ENCODE data around the gene NEDD4L.
A peak's percentile ranks its signal among the peaks of the same experiment; 100 is the strongest.

NEDD4L gene

DNA sequence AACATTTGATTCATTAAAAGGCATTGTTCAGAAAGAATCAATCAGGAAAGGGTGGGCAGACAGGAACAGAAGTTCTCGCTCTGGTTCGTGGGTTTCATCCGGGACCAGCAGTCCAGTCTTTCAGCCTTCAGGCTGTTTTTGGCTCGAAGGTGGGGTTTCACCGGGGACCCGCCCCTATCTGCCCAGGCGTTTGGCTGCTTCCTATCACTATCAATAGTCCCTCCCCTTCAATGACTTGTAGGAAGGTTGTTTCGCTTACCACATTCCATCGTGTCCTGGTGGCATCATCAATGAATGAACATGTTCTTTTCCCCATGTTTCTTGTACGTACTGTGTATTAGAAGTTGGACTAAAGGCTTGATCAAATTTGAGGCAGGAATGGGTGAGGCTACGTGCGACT, 130.3 kb downstream of the NEDD4L start:
- peaks cover 2 to 6% of the 10 kb centered on the region in 2 experiments for H3K36me3 ChIP-seq (ENCODE audit: control insufficient read depth in 1 of 2, insufficient read depth in 2 of 2, low read length in 2 of 2)
- no peaks in the 10 kb centered on the region for H3K79me2 ChIP-seq (ENCODE audit: control insufficient read depth, insufficient read depth, low read length, poor library complexity)
- H2BK12ac ChIP-seq (ENCODE audit: low read length): no peak overlapping the region
- no peak overlapping the region for H2BK120ac ChIP-seq (ENCODE audit: insufficient read depth, low read length, poor library complexity)
- H2BK5ac ChIP-seq (ENCODE audit: low read depth, low read length, poor library complexity): no peak overlapping the region
- no peak for DNase-seq
- no peaks in the 10 kb centered on the region for H3K9me3 ChIP-seq (ENCODE audit: insufficient read depth, low read depth, low read length)
- no peak overlapping the region for H3K9ac ChIP-seq (ENCODE audit: low read length)
- no peak overlapping the region for H3K18ac ChIP-seq (ENCODE audit: low read length)
- no peaks in the 10 kb centered on the region for H3K79me1 ChIP-seq (ENCODE audit: low read length)
- H3K4ac ChIP-seq (ENCODE audit: low read depth, low read length): no peak overlapping the region
- H3K14ac ChIP-seq (ENCODE audit: low read length): no peak overlapping the region
- H2AK5ac ChIP-seq (ENCODE audit: low read length): no peak overlapping the region
- H3K4me1 ChIP-seq (ENCODE audit: control insufficient read depth in 1 of 2, insufficient read depth in 2 of 2, low read length in 2 of 2): peaks cover 2% of the 10 kb centered on the region in 2 experiments
- no peak overlapping the region for H3K27ac ChIP-seq (ENCODE audit: low read depth, low read length)
- H3K4me2 ChIP-seq (ENCODE audit: low read length): no peak overlapping the region
- no peak overlapping the region for H4K8ac ChIP-seq (ENCODE audit: low read depth, low read length)
- H2AFZ ChIP-seq (ENCODE audit: insufficient read depth, low read length, poor library complexity): no peak overlapping the region
- no peak overlapping the region for H3K23ac ChIP-seq (ENCODE audit: low read length)
- WGBS (ENCODE audit: extremely low coverage, insufficient coverage, insufficient read length): no CpG with 5 or more reads among the region's 12 CpGs
- no peak overlapping the region for H4K91ac ChIP-seq (ENCODE audit: low read depth, low read length)
- no peak overlapping the region for H3K4me3 ChIP-seq (ENCODE audit: low read depth, low read length)
- no peaks in the 10 kb centered on the region for H3K27me3 ChIP-seq (ENCODE audit: insufficient read depth, low read length)
- H4K12ac ChIP-seq (ENCODE audit: low read depth, low read length): no peak overlapping the region

GRCh38 chr18:58175122-58175785, 131.2 kb downstream of the NEDD4L start:
- Histone ChIP-seq H4K91ac (ENCODE audit: low read depth, low read length) (no peak overlapping the region), H3K36me3 (ENCODE audit: control insufficient read depth in 1 of 2, insufficient read depth in 2 of 2, low read length in 2 of 2) (peaks cover 2 to 4% of the 10 kb centered on the region in 2 experiments), H3K18ac (ENCODE audit: low read length) (no peak overlapping the region), H2BK5ac (ENCODE audit: low read depth, low read length, poor library complexity) (no peak overlapping the region), H3K14ac (ENCODE audit: low read length) (no peak overlapping the region), H3K27me3 (ENCODE audit: insufficient read depth, low read length) (no peaks in the 10 kb centered on the region), H3K4me3 (ENCODE audit: low read depth, low read length) (no peak overlapping the region), H3K4me2 (ENCODE audit: low read length) (no peak overlapping the region), H3K9ac (ENCODE audit: low read length) (no peak overlapping the region), H2BK120ac (ENCODE audit: insufficient read depth, low read length, poor library complexity) (no peak overlapping the region), H2BK12ac (ENCODE audit: low read length) (no peak overlapping the region), H3K4me1 (ENCODE audit: control insufficient read depth in 1 of 2, insufficient read depth in 2 of 2, low read length in 2 of 2) (peaks cover 2% of the 10 kb centered on the region in 2 experiments), H3K79me2 (ENCODE audit: control insufficient read depth, insufficient read depth, low read length, poor library complexity) (no peaks in the 10 kb centered on the region), H3K27ac (ENCODE audit: low read depth, low read length) (no peak overlapping the region), H3K4ac (ENCODE audit: low read depth, low read length) (no peak overlapping the region), H4K12ac (ENCODE audit: low read depth, low read length) (no peak overlapping the region), H2AK5ac (ENCODE audit: low read length) (no peak overlapping the region), H3K79me1 (ENCODE audit: low read length) (no peaks in the 10 kb centered on the region), H4K8ac (ENCODE audit: low read depth, low read length) (no peak overlapping the region), H2AFZ (ENCODE audit: insufficient read depth, low read length, poor library complexity) (no peak overlapping the region), H3K23ac (ENCODE audit: low read length) (no peak overlapping the region), H3K9me3 (ENCODE audit: insufficient read depth, low read depth, low read length) (no peaks in the 10 kb centered on the region)
- no CpG with 5 or more reads among the region's 10 CpGs for WGBS (ENCODE audit: extremely low coverage, insufficient coverage, insufficient read length)
- no peak for DNase-seq

DNA sequence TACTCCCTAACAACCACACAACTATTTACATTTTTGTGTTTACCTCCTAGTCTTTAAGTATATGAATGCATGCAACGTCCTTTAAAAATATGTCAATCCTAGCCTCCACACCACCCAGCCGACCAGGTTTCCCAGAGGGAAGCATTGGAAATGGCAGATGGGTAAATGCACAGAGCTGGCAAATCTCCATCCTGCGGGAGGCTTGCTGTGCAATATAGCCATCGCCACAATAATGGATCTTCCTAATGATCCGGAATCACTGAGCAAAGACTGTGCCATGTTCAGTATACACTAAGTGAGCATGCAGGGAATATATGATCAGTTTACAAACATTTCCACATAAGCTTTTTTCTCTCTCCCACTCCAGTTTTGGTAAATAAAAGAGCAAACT, 131.8 kb downstream of the NEDD4L start:
- no peak overlapping the region for H2AFZ ChIP-seq (ENCODE audit: insufficient read depth, low read length, poor library complexity)
- H2BK120ac ChIP-seq (ENCODE audit: insufficient read depth, low read length, poor library complexity): no peak overlapping the region
- no peak overlapping the region for H4K91ac ChIP-seq (ENCODE audit: low read depth, low read length)
- H3K9me3 ChIP-seq (ENCODE audit: insufficient read depth, low read depth, low read length): no peaks in the 10 kb centered on the region
- H3K4me2 ChIP-seq (ENCODE audit: low read length): no peak overlapping the region
- no peak overlapping the region for H3K27ac ChIP-seq (ENCODE audit: low read depth, low read length)
- H2AK5ac ChIP-seq (ENCODE audit: low read length): no peak overlapping the region
- H3K14ac ChIP-seq (ENCODE audit: low read length): no peak overlapping the region
- H3K36me3 ChIP-seq (ENCODE audit: control insufficient read depth in 1 of 2, insufficient read depth in 2 of 2, low read length in 2 of 2): peaks cover 2 to 4% of the 10 kb centered on the region in 2 experiments
- no peak overlapping the region for H3K4me3 ChIP-seq (ENCODE audit: low read depth, low read length)
- no peak overlapping the region for H4K12ac ChIP-seq (ENCODE audit: low read depth, low read length)
- no peak for DNase-seq
- no peaks in the 10 kb centered on the region for H3K79me1 ChIP-seq (ENCODE audit: low read length)
- no peak overlapping the region for H2BK12ac ChIP-seq (ENCODE audit: low read length)
- no peak overlapping the region for H3K18ac ChIP-seq (ENCODE audit: low read length)
- H3K4me1 ChIP-seq (ENCODE audit: control insufficient read depth in 1 of 2, insufficient read depth in 2 of 2, low read length in 2 of 2): peaks cover 2% of the 10 kb centered on the region in 2 experiments
- WGBS (ENCODE audit: extremely low coverage, insufficient coverage, insufficient read length): no CpG with 5 or more reads among the region's 5 CpGs
- H2BK5ac ChIP-seq (ENCODE audit: low read depth, low read length, poor library complexity): no peak overlapping the region
- H4K8ac ChIP-seq (ENCODE audit: low read depth, low read length): no peak overlapping the region
- no peak overlapping the region for H3K4ac ChIP-seq (ENCODE audit: low read depth, low read length)
- H3K9ac ChIP-seq (ENCODE audit: low read length): no peak overlapping the region
- H3K79me2 ChIP-seq (ENCODE audit: control insufficient read depth, insufficient read depth, low read length, poor library complexity): no peaks in the 10 kb centered on the region
- H3K27me3 ChIP-seq (ENCODE audit: insufficient read depth, low read length): no peaks in the 10 kb centered on the region
- no peak overlapping the region for H3K23ac ChIP-seq (ENCODE audit: low read length)

- H2BK120ac ChIP-seq (ENCODE audit: insufficient read depth, low read length, poor library complexity): peak overlapping the region; percentile 23
- H4K8ac ChIP-seq (ENCODE audit: low read depth, low read length): peak overlapping the region; percentile 20
- no peak overlapping the region for H2AFZ ChIP-seq (ENCODE audit: insufficient read depth, low read length, poor library complexity)
- H3K18ac ChIP-seq (ENCODE audit: low read length): peak overlapping the region; percentile 78
- H3K79me1 ChIP-seq (ENCODE audit: low read length): no peaks in the 10 kb centered on the region
- H3K27ac ChIP-seq (ENCODE audit: low read depth, low read length): no peak overlapping the region
- H3K4me1 ChIP-seq (ENCODE audit: control insufficient read depth in 1 of 2, insufficient read depth in 2 of 2, low read length in 2 of 2): peaks cover 2% of the 10 kb centered on the region in 2 experiments
- no peak overlapping the region for H3K4ac ChIP-seq (ENCODE audit: low read depth, low read length)
- peak in 1 of 2 donors; percentile 21 for DNase-seq
- H4K91ac ChIP-seq (ENCODE audit: low read depth, low read length): peak overlapping the region; percentile 59
- no peaks in the 10 kb centered on the region for H3K79me2 ChIP-seq (ENCODE audit: control insufficient read depth, insufficient read depth, low read length, poor library complexity)
- H3K4me2 ChIP-seq (ENCODE audit: low read length): no peak overlapping the region
- H2BK12ac ChIP-seq (ENCODE audit: low read length): peak overlapping the region; percentile 75
- WGBS (ENCODE audit: extremely low coverage, insufficient coverage, insufficient read length): no CpG with 5 or more reads among the region's 12 CpGs
- H3K14ac ChIP-seq (ENCODE audit: low read length): peak overlapping the region; percentile 59
- H4K12ac ChIP-seq (ENCODE audit: low read depth, low read length): peak overlapping the region; percentile 57
- peak overlapping the region; percentile 44 for H2BK5ac ChIP-seq (ENCODE audit: low read depth, low read length, poor library complexity)
- no peaks in the 10 kb centered on the region for H3K9me3 ChIP-seq (ENCODE audit: insufficient read depth, low read depth, low read length)
- no peaks in the 10 kb centered on the region for H3K27me3 ChIP-seq (ENCODE audit: insufficient read depth, low read length)
- H3K4me3 ChIP-seq (ENCODE audit: low read depth, low read length): no peak overlapping the region
- H3K9ac ChIP-seq (ENCODE audit: low read length): no peak overlapping the region
- H2AK5ac ChIP-seq (ENCODE audit: low read length): peak overlapping the region; percentile 42
- H3K23ac ChIP-seq (ENCODE audit: low read length): no peak overlapping the region
- peaks cover 0 to under 1% of the 10 kb centered on the region in 2 experiments for H3K36me3 ChIP-seq (ENCODE audit: control insufficient read depth in 1 of 2, insufficient read depth in 2 of 2, low read length in 2 of 2)
These were observed 133.1 kb downstream of the NEDD4L start for GRCh38 chr18:58177004-58177717.

Measured in trophoblast cell (in vitro differentiated cells and primary cell).